ENCODE data around the gene AATK.

Gene AATK

DNA sequence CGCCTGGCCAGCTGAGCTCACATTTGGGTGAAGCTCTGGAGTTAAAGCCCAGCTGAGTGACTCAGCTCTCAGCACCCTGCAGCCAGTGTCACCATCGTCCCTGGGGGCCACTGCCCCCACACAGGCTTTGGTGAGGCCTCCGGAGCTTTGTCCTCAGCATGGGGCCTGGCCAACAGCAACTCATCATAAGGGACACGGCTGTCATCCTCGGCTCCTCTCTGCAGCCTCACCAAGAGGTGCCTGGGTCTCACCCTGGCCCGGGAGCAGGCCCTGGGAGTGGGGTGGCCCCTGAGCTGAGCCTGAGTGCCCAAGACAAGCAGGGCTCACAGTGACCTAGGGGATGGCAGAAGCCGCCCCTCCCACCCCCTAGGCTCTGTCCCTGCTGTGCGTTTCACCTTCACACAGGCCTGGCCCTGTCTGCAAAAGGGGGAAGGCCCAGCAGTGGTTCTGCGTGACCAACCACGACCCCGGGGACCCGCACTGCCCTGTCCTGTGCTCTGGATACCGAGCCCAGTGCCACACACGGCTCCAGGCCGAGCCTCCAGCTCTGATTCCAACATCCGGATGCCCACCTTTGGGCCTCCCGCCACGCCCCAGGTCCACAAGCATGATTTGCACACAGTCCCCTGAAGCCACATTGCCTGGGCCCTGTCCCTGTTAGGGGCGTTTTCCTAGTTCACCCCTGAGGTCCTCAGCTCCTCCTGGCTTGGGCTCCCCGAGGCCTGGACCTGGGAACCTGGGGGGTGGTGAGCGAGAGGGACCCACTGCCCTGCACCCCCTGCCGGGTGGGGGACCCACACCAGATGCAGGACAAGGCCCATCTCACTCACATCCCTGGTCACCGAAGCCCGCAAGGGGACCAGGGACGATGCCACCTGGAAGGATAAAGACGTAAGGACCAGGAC is 21.8 kb upstream of the AATK start:
- Histone ChIP-seq H3K9me3 (ENCODE audit: control insufficient read depth, insufficient read depth, low read length) (no peaks in the 10 kb centered on the region), H3K4me3 (ENCODE audit: low read depth, low read length) (no peak overlapping the region), H3K27me3 (ENCODE audit: control insufficient read depth, insufficient read depth, low read length) (no peaks in the 10 kb centered on the region), H3K36me3 (ENCODE audit: control insufficient read depth, insufficient read depth, low read length) (peaks cover 33% of the 10 kb centered on the region), H3K9ac (ENCODE audit: low read depth, low read length) (no peak overlapping the region), H3K4me1 (ENCODE audit: control insufficient read depth, insufficient read depth, low read length) (no peaks in the 10 kb centered on the region)

DNA sequence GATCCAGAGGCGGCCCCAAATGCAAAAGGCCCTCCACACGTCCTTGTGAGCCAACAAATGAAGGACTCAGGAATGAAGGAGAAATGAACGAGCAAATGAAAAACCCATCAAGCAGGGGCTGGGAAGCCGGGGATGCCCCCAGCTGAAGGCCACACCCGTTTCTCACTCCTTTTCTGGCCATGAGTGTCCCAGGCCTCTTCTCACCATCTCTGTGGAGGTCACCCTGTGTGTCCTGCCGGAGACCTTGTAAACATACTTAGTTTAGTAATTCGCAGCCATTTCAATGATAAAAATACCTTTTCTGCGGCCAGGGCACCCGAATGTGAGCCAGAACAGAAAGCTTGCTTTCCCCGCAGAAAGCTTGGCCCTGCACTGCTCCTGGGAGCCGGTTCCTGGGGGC is 21.1 kb upstream of the AATK start:
- H3K9ac ChIP-seq (ENCODE audit: low read depth, low read length): no peak overlapping the region
- H3K9me3 ChIP-seq (ENCODE audit: control insufficient read depth, insufficient read depth, low read length): no peaks in the 10 kb centered on the region
- H3K4me1 ChIP-seq (ENCODE audit: control insufficient read depth, insufficient read depth, low read length): no peaks in the 10 kb centered on the region
- H3K36me3 ChIP-seq (ENCODE audit: control insufficient read depth, insufficient read depth, low read length): peaks cover 33% of the 10 kb centered on the region
- H3K27me3 ChIP-seq (ENCODE audit: control insufficient read depth, insufficient read depth, low read length): no peaks in the 10 kb centered on the region
- no peak overlapping the region for H3K4me3 ChIP-seq (ENCODE audit: low read depth, low read length)

DNA sequence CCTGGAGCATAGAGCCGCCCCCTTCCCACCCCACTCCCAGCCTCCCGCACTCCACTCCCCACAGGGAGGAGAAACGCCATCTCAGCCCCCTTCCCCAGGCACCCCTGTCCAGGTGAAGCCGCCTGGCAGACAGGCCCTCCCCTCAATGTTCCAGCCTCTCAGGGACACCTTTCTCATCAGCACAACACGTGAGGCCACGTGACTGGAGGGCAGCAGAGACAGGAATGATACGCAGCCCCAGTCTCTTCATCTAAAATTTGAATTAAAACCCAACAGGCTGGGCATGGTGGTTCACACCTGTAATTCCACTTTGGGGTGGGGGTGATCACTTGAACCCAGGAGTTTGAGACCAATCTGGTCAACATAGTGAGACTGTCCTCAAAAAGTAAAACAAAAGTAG is 20.2 kb upstream of the AATK start:
- Histone ChIP-seq H3K4me1 (ENCODE audit: control insufficient read depth, insufficient read depth, low read length) (no peaks in the 10 kb centered on the region), H3K36me3 (ENCODE audit: control insufficient read depth, insufficient read depth, low read length) (peaks cover 32% of the 10 kb centered on the region), H3K9ac (ENCODE audit: low read depth, low read length) (no peak overlapping the region), H3K4me3 (ENCODE audit: low read depth, low read length) (no peak overlapping the region), H3K9me3 (ENCODE audit: control insufficient read depth, insufficient read depth, low read length) (no peaks in the 10 kb centered on the region), H3K27me3 (ENCODE audit: control insufficient read depth, insufficient read depth, low read length) (no peaks in the 10 kb centered on the region)

DNA sequence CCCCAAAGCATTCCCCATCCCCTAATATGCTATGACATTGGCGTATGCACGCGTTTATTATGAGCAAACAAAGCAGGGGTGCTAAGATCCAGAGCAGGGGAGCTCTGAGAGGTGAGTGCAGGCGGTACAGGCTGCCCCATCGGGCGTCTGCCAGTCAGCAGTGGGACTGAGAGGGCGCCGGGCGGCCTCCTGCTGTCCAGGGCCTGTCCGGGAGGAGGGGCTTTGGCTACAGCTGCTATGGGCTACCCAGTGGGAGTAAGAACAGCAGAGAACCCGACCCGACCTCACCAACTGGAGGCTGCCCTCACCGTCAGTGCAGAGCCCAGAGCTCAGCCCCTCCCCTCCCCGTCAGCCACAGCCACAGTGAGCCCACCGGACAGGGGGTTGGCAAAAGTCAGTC is 18.5 kb upstream of the AATK start:
- H3K9me3 ChIP-seq (ENCODE audit: control insufficient read depth, insufficient read depth, low read length): no peaks in the 10 kb centered on the region
- no peak overlapping the region for H3K9ac ChIP-seq (ENCODE audit: low read depth, low read length)
- H3K36me3 ChIP-seq (ENCODE audit: control insufficient read depth, insufficient read depth, low read length): peaks cover 20% of the 10 kb centered on the region
- no peaks in the 10 kb centered on the region for H3K27me3 ChIP-seq (ENCODE audit: control insufficient read depth, insufficient read depth, low read length)
- H3K4me1 ChIP-seq (ENCODE audit: control insufficient read depth, insufficient read depth, low read length): no peaks in the 10 kb centered on the region
- H3K4me3 ChIP-seq (ENCODE audit: low read depth, low read length): no peak overlapping the region

DNA sequence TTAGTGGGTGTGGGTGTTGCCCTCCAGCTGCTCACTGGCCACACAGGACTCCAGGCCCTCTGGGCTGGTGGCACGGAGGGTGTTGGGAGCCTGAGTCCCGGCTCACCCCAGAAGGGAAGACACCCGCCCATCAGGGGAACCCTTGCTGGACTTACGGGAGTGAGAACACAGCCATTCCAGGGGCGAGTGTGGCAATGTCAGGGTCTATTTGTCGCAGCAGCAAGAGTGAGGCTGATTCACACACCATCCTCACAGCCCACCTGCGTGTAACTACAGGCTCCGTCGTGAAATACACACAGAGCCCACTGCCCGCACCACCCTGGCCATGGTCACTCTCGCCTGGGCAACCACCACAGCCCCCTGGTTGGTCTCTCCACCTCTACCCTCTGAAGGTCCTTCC is 17.8 kb upstream of the AATK start:
- no peaks in the 10 kb centered on the region for H3K4me1 ChIP-seq (ENCODE audit: control insufficient read depth, insufficient read depth, low read length)
- no peaks in the 10 kb centered on the region for H3K9me3 ChIP-seq (ENCODE audit: control insufficient read depth, insufficient read depth, low read length)
- H3K36me3 ChIP-seq (ENCODE audit: control insufficient read depth, insufficient read depth, low read length): peaks cover 13% of the 10 kb centered on the region
- H3K4me3 ChIP-seq (ENCODE audit: low read depth, low read length): no peak overlapping the region
- H3K27me3 ChIP-seq (ENCODE audit: control insufficient read depth, insufficient read depth, low read length): no peaks in the 10 kb centered on the region
- H3K9ac ChIP-seq (ENCODE audit: low read depth, low read length): no peak overlapping the region

DNA sequence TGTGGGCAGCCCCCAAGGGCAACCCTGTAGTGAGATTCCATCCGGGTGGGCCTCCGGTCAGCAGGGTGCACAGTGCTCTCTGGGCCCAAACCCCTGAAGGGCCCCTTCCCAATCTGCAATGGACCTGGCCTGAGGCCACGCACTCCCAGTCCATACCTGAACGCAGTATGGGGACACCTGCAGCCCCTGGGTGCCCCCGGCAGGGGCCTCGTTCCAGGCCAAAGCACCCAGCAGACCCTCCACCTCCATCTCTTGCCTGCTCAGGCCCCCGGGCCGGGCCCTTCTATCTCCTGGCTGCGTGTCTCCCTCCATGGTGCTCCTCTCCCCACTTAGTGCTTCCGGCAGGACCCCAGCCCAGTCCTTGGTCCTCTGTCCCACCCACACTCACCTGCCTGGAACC is 17.3 kb upstream of the AATK start:
- peaks cover 8% of the 10 kb centered on the region for H3K36me3 ChIP-seq (ENCODE audit: control insufficient read depth, insufficient read depth, low read length)
- H3K9me3 ChIP-seq (ENCODE audit: control insufficient read depth, insufficient read depth, low read length): no peaks in the 10 kb centered on the region
- no peak overlapping the region for H3K4me3 ChIP-seq (ENCODE audit: low read depth, low read length)
- no peaks in the 10 kb centered on the region for H3K27me3 ChIP-seq (ENCODE audit: control insufficient read depth, insufficient read depth, low read length)
- H3K9ac ChIP-seq (ENCODE audit: low read depth, low read length): no peak overlapping the region
- no peaks in the 10 kb centered on the region for H3K4me1 ChIP-seq (ENCODE audit: control insufficient read depth, insufficient read depth, low read length)

DNA sequence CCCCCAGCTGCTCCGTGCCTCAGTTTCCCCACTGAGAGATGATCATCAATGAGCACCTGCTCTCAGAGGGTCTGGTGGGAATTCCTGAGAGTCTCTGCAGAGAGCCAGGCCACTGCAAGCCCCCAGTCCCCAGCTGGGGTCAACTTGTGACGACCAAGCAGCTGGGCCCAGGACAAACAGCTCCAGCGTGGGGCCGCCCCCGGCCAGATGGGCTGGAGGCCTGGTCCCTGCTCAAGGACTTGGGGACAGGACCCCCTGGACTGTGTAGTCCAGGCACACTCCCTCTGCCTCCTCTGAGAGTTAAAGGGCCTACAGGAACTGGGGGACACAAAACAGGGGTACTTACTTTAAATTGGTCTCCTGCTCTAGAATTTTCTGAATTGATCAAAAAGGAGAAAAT is 16.6 kb upstream of the AATK start:
- Histone ChIP-seq H3K4me3 (ENCODE audit: low read depth, low read length) (no peak overlapping the region), H3K27me3 (ENCODE audit: control insufficient read depth, insufficient read depth, low read length) (no peaks in the 10 kb centered on the region), H3K9me3 (ENCODE audit: control insufficient read depth, insufficient read depth, low read length) (no peaks in the 10 kb centered on the region), H3K4me1 (ENCODE audit: control insufficient read depth, insufficient read depth, low read length) (no peaks in the 10 kb centered on the region), H3K36me3 (ENCODE audit: control insufficient read depth, insufficient read depth, low read length) (peaks cover 3% of the 10 kb centered on the region), H3K9ac (ENCODE audit: low read depth, low read length) (no peak overlapping the region)

DNA sequence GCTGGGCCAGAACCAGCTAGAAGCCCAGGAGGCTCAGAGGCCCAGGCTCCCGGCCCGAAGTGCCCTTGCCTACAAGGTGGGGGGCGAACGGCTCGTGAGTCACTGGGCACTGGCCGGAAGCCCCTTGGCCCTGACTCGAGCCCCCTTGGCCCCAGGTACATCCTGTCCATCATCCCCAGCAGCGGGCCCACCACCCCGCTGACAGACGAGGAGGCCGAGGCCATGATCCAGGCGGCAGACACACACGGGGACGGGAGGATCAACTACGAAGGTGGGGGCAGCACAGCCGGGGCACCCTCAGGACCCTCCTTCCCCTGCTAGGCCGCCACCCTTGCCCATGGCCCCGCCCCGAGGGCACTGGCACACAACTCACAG is 15.8 kb upstream of the AATK start:
- Histone ChIP-seq H3K4me1 (ENCODE audit: control insufficient read depth, insufficient read depth, low read length) (no peaks in the 10 kb centered on the region), H3K36me3 (ENCODE audit: control insufficient read depth, insufficient read depth, low read length) (no peaks in the 10 kb centered on the region), H3K27me3 (ENCODE audit: control insufficient read depth, insufficient read depth, low read length) (no peaks in the 10 kb centered on the region), H3K4me3 (ENCODE audit: low read depth, low read length) (no peak overlapping the region), H3K9me3 (ENCODE audit: control insufficient read depth, insufficient read depth, low read length) (no peaks in the 10 kb centered on the region), H3K9ac (ENCODE audit: low read depth, low read length) (no peak overlapping the region)

DNA sequence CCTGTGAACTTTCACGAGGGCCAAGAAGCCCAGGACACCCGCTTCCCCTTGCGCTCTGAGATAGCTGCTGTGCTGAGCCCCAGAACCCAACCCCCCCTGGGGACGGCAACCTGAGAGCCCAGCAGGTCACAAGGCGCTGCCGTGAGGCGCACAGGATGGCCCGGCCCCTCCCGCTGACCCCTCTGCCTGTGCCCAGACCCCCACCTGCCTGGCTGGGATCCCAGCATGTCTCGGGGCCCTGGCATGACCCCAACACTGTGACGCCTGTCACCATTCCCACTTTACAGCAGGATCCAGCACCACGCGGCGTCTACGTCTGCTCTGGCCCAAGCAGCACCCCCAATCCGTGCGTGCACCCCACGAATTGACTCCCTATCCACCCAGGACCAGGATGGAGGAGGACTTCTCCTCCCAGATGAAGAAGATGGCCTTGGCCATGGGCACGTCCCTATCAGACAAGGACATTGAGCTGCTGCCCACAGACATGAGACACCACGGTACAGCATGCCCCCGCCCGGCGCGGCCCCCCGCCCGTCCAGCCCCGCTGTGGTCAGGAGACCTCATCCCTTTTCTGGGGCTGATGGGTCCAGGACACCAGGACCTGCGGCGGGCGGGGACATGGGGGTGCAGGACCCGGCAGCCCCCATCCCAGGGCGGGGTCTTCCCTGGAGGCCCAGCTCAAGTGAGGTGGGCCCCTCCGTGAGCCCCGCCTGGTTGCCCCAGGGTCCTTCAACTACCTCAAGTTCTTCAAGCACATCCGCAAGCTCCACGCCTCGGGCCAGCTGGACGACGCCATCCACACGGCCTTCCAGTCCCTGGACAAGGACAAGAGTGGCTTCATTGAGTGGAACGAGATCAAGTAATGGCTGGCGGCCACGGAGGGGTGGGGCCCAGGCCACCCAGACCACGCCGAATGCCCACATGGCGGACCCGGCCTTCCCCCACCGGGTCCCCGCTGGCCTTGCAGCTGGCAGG is 15.1 kb upstream of the AATK start:
- Histone ChIP-seq H3K27me3 (ENCODE audit: control insufficient read depth, insufficient read depth, low read length) (no peaks in the 10 kb centered on the region), H3K9me3 (ENCODE audit: control insufficient read depth, insufficient read depth, low read length) (no peaks in the 10 kb centered on the region), H3K4me1 (ENCODE audit: control insufficient read depth, insufficient read depth, low read length) (no peaks in the 10 kb centered on the region), H3K9ac (ENCODE audit: low read depth, low read length) (no peak overlapping the region), H3K4me3 (ENCODE audit: low read depth, low read length) (no peak overlapping the region), H3K36me3 (ENCODE audit: control insufficient read depth, insufficient read depth, low read length) (no peaks in the 10 kb centered on the region)

DNA sequence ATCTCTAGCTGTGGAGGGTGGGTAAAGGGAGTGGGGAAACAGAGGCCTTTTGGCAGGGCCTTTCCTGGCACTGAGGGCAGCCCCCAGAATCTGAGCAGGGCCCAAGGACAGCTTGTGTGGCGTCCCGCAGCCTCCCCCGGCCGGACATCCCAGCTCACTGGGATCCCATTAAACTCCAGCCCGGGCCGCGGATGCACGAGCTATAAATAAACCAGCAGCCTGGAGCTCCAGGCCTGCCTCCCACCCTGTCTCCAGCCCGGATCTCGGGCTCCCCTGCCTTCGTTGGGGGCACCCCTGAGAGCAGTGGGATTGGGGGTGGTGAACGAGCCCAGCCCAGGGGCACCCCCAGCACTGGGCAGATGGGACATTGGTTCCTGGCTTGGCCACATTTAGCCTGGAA is 13.8 kb upstream of the AATK start:
- no peak overlapping the region for H3K4me3 ChIP-seq (ENCODE audit: low read depth, low read length)
- no peak overlapping the region for H3K9ac ChIP-seq (ENCODE audit: low read depth, low read length)
- H3K9me3 ChIP-seq (ENCODE audit: control insufficient read depth, insufficient read depth, low read length): no peaks in the 10 kb centered on the region
- no peaks in the 10 kb centered on the region for H3K4me1 ChIP-seq (ENCODE audit: control insufficient read depth, insufficient read depth, low read length)
- H3K36me3 ChIP-seq (ENCODE audit: control insufficient read depth, insufficient read depth, low read length): no peaks in the 10 kb centered on the region
- H3K27me3 ChIP-seq (ENCODE audit: control insufficient read depth, insufficient read depth, low read length): no peaks in the 10 kb centered on the region

DNA sequence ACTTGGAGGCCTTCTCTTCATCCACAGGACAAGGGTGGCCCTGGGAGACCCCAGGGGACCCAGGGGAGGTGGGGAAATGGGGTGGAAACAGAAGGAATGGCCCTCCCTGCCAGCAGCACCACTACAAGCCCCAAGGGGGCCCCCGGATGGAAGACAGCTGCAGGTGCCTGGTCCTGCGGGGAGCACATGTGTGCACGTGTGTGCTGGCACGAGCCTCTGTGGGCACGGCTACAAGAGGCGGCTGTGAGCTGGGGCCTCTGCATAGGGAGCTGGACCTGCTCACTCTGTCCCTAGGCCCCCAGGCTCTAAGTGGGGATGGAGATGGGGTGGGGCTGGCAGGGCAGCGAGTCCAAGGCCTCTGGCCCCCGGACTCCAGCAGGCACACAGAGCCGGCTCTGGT is 13.2 kb upstream of the AATK start:
- Histone ChIP-seq H3K9ac (ENCODE audit: low read depth, low read length) (no peak overlapping the region), H3K4me1 (ENCODE audit: control insufficient read depth, insufficient read depth, low read length) (no peaks in the 10 kb centered on the region), H3K36me3 (ENCODE audit: control insufficient read depth, insufficient read depth, low read length) (no peaks in the 10 kb centered on the region), H3K27me3 (ENCODE audit: control insufficient read depth, insufficient read depth, low read length) (no peaks in the 10 kb centered on the region), H3K9me3 (ENCODE audit: control insufficient read depth, insufficient read depth, low read length) (no peaks in the 10 kb centered on the region), H3K4me3 (ENCODE audit: low read depth, low read length) (no peak overlapping the region)

All from iPS-15b (cell line).